Measurements from ENCODE around the gene MYCBP2. TPM values are rescaled to one million over a fixed set of nuclear protein-coding genes. Genes with fewer than 3 reads are reported as not detected.

MYCBP2 gene
- total RNA-seq, 1 experiment from 2014 or later = 53.3 TPM

- Histone ChIP-seq H3K9ac (ENCODE audit: low read length) (no peak overlapping the region), H4K20me1 (ENCODE audit: low read length) (peaks cover 17% of the 10 kb centered on the region; the same call in 1 of the 2 replicates), H3K4me2 (ENCODE audit: low read length) (no peak overlapping the region), H3K79me2 (ENCODE audit: low read length) (peaks cover 47% of the 10 kb centered on the region), H3K27ac (ENCODE audit: low read length) (no peak overlapping the region), H3K9me2 (replicated peaks; ENCODE audit: low read length) (no peaks in the 10 kb centered on the region), H3K4me1 (ENCODE audit: insufficient read depth, low read length) (no peaks in the 10 kb centered on the region), H3K27me3 (ENCODE audit: low read length) (no peaks in the 10 kb centered on the region), H3K36me3 (ENCODE audit: low read depth, low read length) (peaks cover 47% of the 10 kb centered on the region), H3K9me3 (ENCODE audit: low read length) (no peaks in the 10 kb centered on the region), H3F3A (ENCODE audit: low read length, unreplicated experiment) (no peaks in the 10 kb centered on the region), H2AFZ (ENCODE audit: low read length) (no peak overlapping the region), H3K4me3 (ENCODE audit: low read length) (no peak overlapping the region)
- TF ChIP-seq EZH2phosphoT487 (IDR thresholded peaks at IDR 0.05; ENCODE audit: borderline replicate concordance, low read length) (no peak), CTCF (conservative IDR thresholded peaks at IDR 0.05; ENCODE audit: low read depth, low read length) (peak; percentile 39; the same call in 1 of the 2 replicates)
- ChIA-PET POLR2A (ENCODE audit: unreplicated experiment) (no interaction called here), CTCF (interaction anchor here (0.7 kb wide), 1 partner anchor 191 kb away, joined by 3 read pairs; no protein-coding TSS in a partner anchor)
- ATAC-seq (no peak), DNase-seq (no peak)
- intact Hi-C loops (cut with micrococcal nuclease) = no loop called here
- no TSS peak for BruUV-seq (replicated peaks)
These were observed 309.8 kb downstream of the MYCBP2 start for GRCh38 chr13:77016888-77017623.

- Histone ChIP-seq H3K4me2 (ENCODE audit: low read length) (no peak overlapping the region), H3K4me3 (ENCODE audit: low read length) (no peak overlapping the region), H3K36me3 (ENCODE audit: low read depth, low read length) (peaks cover 51% of the 10 kb centered on the region), H3K9ac (ENCODE audit: low read length) (no peak overlapping the region), H3F3A (ENCODE audit: low read length, unreplicated experiment) (no peaks in the 10 kb centered on the region), H2AFZ (ENCODE audit: low read length) (no peak overlapping the region), H3K4me1 (ENCODE audit: insufficient read depth, low read length) (no peaks in the 10 kb centered on the region), H3K79me2 (ENCODE audit: low read length) (peaks cover 40% of the 10 kb centered on the region), H3K9me2 (replicated peaks; ENCODE audit: low read length) (no peaks in the 10 kb centered on the region), H3K9me3 (ENCODE audit: low read length) (no peaks in the 10 kb centered on the region), H4K20me1 (ENCODE audit: low read length) (peaks cover 17% of the 10 kb centered on the region; the same call in 1 of the 2 replicates), H3K27me3 (ENCODE audit: low read length) (no peaks in the 10 kb centered on the region), H3K27ac (ENCODE audit: low read length) (no peak overlapping the region)
- no peak for TF ChIP-seq EZH2 (IDR thresholded peaks at IDR 0.05; ENCODE audit: low read length, unreplicated experiment)
- no peak for TF ChIP-seq EZH2phosphoT487 (IDR thresholded peaks at IDR 0.05; ENCODE audit: borderline replicate concordance, low read length)
- no peak for TF ChIP-seq CTCF (conservative IDR thresholded peaks at IDR 0.05; ENCODE audit: low read depth, low read length)
- no TSS peak for BruUV-seq (replicated peaks)
- ChIA-PET CTCF (interaction anchor here (0.7 kb wide), 1 partner anchor 192 kb away, joined by 3 read pairs; no protein-coding TSS in a partner anchor), POLR2A (ENCODE audit: unreplicated experiment) (no interaction called here)
- ATAC-seq = no peak
- DNase-seq = no peak
- intact Hi-C loops (cut with micrococcal nuclease) = no loop called here
These were observed 310.6 kb downstream of the MYCBP2 start for GRCh38 chr13:77016251-77016812.
